WI38 (cell line): ENCODE results near the gene MRPS18B.

Experiments
- H3K4me3 ChIP-seq: 2 replicates; pipeline ENCODE4 v1.5.1; 2011; ENCODE audit warnings: low read depth, mild to moderate bottlenecking, control low read depth, low read length
- CTCF ChIP-seq: IDR thresholded peaks from 2 replicates; pipeline ENCODE4 v1.5.1; 2012; ENCODE audit warnings: low read depth, mild to moderate bottlenecking, control low read depth, low read length

The MRPS18B gene

GRCh38 chr6:30573113-30573512 lies 44.5 kb upstream of the MRPS18B start:
- no peak overlapping the region for H3K4me3 ChIP-seq
- no peak for TF ChIP-seq CTCF

- no peak for TF ChIP-seq CTCF
- no peak overlapping the region for H3K4me3 ChIP-seq
Measured at GRCh38 chr6:30578051-30578450, 39.6 kb upstream of the MRPS18B start.

GRCh38 chr6:30583921-30584320 lies 33.7 kb upstream of the MRPS18B start:
- H3K4me3 ChIP-seq, result no peak overlapping the region
- TF ChIP-seq CTCF, result no peak

- TF ChIP-seq CTCF, result no peak
Measured at GRCh38 chr6:30589754-30590358, 27.8 kb upstream of the MRPS18B start.

GRCh38 chr6:30590509-30590908 lies 27.1 kb upstream of the MRPS18B start:
- no peak overlapping the region for H3K4me3 ChIP-seq
- TF ChIP-seq CTCF, result no peak

More at GRCh38 chr6:30589754-30590358, 27.8 kb upstream of the MRPS18B start:
- no peak overlapping the region for H3K4me3 ChIP-seq

- TF ChIP-seq CTCF, result no peak
- H3K4me3 ChIP-seq, result no peak overlapping the region
Measured at GRCh38 chr6:30591008-30591407, 26.6 kb upstream of the MRPS18B start.

GRCh38 chr6:30592287-30592686 lies 25.4 kb upstream of the MRPS18B start:
- no peak overlapping the region for H3K4me3 ChIP-seq
- no peak for TF ChIP-seq CTCF
